Sigmoid colon (tissue), 7 donors: ENCODE data around the gene CHL1. TPM values are rescaled to one million over a fixed set of nuclear protein-coding genes. Genes with fewer than 3 reads are reported as not detected.

Experiments
- DNase-seq: peaks from one replicate; pipeline ENCODE4 v3.0.0-alpha.2; 2019
- H3K27ac ChIP-seq, 4 donors: fragments of 200-600 bp; sonication (generic); one replicate each; pipeline ENCODE4 v1.5.1; 2016 to 2019; ENCODE audit warnings: mild to moderate bottlenecking in 1 of 4
- H3K27me3 ChIP-seq, 3 donors: fragments of 200-600 bp; sonication (generic); one replicate each; pipeline ENCODE4 v1.5.1; 2019; ENCODE audit warnings: mild to moderate bottlenecking in 1 of 3
- H3K36me3 ChIP-seq, 4 donors: fragments of 200-600 bp; sonication (generic); one replicate each; pipeline ENCODE4 v1.5.1; 2016 to 2019
- H3K4me1 ChIP-seq, 4 donors: fragments of 200-600 bp; sonication (generic); one replicate each; pipeline ENCODE4 v1.5.1; 2017 to 2019
- H3K4me3 ChIP-seq, 4 donors: fragments of 200-600 bp; sonication (generic); one replicate each; pipeline ENCODE4 v1.5.1; 2017 to 2019; ENCODE audit warnings: mild to moderate bottlenecking in 2 of 4, moderate library complexity in 1 of 4
- H3K9me3 ChIP-seq, 4 donors: fragments of 200-600 bp in 3 of 4; sonication (generic) in 3 of 4; one replicate each; pipeline versions ENCODE4 v1.5.1 to v1.6.1; 2013 to 2019
- CTCF ChIP-seq, 4 experiments: fragments of 450-650 bp in 3 of 4; fragments of 200-600 bp in 1 of 4; IDR thresholded peaks; one replicate each; pipeline ENCODE4 v1.5.1; 2016 to 2019; ENCODE audit warnings: antibody characterized with exemption in 4 of 4, mild to moderate bottlenecking in 3 of 4, moderate library complexity in 2 of 4
- EP300 ChIP-seq, 4 donors: sonication (generic); formaldehyde crosslinking; IDR thresholded peaks; one replicate each; pipeline ENCODE4 v1.6.1; 2017; ENCODE audit warnings: antibody characterized with exemption in 4 of 4
- POLR2A ChIP-seq, 2 donors: fragments of 450-650 bp; IDR thresholded peaks; one replicate each; pipeline ENCODE4 v1.6.1; 2016; ENCODE audit warnings: antibody characterized with exemption in 2 of 2, mild to moderate bottlenecking in 2 of 2, moderate library complexity in 2 of 2
- POLR2AphosphoS5 ChIP-seq, 4 donors: sonication (generic); formaldehyde crosslinking; IDR thresholded peaks; one replicate each; pipeline ENCODE4 v1.6.1; 2017; ENCODE audit warnings: antibody characterized with exemption in 4 of 4
- WGBS, 2 donors: extraction: QIAGEN DNeasy Blood & Tissue Kit; methylation state at CpG; one replicate each; pipeline ENCODE4 v1.1.7; 2013; 5-methylcytosine and 5-hydroxymethylcytosine counted together
- intact Hi-C: fragments of 100-400 bp; cut with DNase I; formaldehyde crosslinking; loops from one replicate; pipeline ENCODE4 v1.15.1; 2023
- polyA plus RNA-seq, 3 donors: library from polyadenylated mRNA; stranded (reverse); fragments of 200-250 nt; gene quantifications; one replicate each; pipeline ENCODE4 v1.2.3, GENCODE V29; 2013
- total RNA-seq, 4 donors: library from RNA; depleted of rRNA; stranded (reverse); fragments of >200 nt; gene quantifications; one replicate each; pipeline ENCODE4 v1.1.0, GENCODE V29; 2016
- donor health status: healthy with polysubstance abuse.
- donor health status: Bipolar disorder and iron deficiency.
- donor health status: healthy.

The CHL1 gene, protein sequence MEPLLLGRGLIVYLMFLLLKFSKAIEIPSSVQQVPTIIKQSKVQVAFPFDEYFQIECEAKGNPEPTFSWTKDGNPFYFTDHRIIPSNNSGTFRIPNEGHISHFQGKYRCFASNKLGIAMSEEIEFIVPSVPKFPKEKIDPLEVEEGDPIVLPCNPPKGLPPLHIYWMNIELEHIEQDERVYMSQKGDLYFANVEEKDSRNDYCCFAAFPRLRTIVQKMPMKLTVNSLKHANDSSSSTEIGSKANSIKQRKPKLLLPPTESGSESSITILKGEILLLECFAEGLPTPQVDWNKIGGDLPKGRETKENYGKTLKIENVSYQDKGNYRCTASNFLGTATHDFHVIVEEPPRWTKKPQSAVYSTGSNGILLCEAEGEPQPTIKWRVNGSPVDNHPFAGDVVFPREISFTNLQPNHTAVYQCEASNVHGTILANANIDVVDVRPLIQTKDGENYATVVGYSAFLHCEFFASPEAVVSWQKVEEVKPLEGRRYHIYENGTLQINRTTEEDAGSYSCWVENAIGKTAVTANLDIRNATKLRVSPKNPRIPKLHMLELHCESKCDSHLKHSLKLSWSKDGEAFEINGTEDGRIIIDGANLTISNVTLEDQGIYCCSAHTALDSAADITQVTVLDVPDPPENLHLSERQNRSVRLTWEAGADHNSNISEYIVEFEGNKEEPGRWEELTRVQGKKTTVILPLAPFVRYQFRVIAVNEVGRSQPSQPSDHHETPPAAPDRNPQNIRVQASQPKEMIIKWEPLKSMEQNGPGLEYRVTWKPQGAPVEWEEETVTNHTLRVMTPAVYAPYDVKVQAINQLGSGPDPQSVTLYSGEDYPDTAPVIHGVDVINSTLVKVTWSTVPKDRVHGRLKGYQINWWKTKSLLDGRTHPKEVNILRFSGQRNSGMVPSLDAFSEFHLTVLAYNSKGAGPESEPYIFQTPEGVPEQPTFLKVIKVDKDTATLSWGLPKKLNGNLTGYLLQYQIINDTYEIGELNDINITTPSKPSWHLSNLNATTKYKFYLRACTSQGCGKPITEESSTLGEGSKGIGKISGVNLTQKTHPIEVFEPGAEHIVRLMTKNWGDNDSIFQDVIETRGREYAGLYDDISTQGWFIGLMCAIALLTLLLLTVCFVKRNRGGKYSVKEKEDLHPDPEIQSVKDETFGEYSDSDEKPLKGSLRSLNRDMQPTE (N-terminal part only)
- total RNA-seq = 10 to 100 TPM; 29.1 to 86.7 (median 52.6) TPM
- 1 to 10 TPM in 2 of 3 donors, under 1 TPM in 1; 0.46 to 7.0 (median 1.2) TPM for polyA plus RNA-seq

- Histone ChIP-seq H3K9me3 (no peaks in the 10 kb centered on the region), H3K36me3 (no peaks in the 10 kb centered on the region), H3K27ac (peak within 1 kb of the TSS; percentile 51 to 63 (median 54)), H3K4me1 (peaks cover 0 to 23% (median 21%) of the 10 kb centered on the region in 4 donors), H3K4me3 (peak within 1 kb of the TSS; percentile 41 to 58 (median 48)), H3K27me3 (peaks cover 4 to 49% (median 30%) of the 10 kb centered on the region in 3 donors)
- intact Hi-C loops = no loop called here
- 4 to 17% methylated on average over 64 of the region's 64 CpGs for WGBS, 2 donors
- peak; percentile 64 for DNase-seq
- no peak for TF ChIP-seq POLR2A (IDR thresholded peaks at IDR 0.05)
- no peak for TF ChIP-seq EP300 (IDR thresholded peaks at IDR 0.05)
- TF ChIP-seq CTCF (IDR thresholded peaks at IDR 0.05) = no peak
- no peak for TF ChIP-seq POLR2AphosphoS5 (IDR thresholded peaks at IDR 0.05)
These were observed at the start of gene CHL1 for GRCh38 chr3:196311-197148. CHL1 (plus strand) TSS chr3:196763; CDS start chr3:319777, 123,014 bp downstream.

DNA sequence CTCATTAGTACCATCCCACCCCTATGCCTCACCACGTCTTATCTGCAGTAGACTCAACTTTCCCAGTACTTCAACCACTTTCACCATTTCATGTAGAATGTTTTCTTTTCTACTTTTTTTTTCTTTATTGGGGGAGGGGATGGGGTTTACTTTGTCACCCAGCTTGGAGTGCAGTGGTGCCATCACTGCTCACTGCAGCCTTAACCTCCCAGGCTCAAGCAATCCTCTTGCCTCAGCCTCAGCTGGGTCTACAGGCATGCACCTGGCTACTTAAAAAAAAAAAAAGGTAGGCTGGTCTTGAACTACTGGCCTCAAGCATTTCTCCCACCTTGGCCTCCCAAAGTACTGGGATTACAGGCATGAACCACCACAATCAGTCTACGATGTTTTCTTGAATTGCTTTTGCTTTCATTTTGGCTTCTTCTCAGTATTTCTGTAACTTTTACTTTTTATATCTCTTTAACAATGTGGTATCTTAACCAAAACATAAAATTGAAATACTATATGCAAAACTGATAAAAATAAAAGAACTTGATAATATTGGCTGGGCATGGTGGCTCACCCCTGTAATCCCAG lies 44.9 kb upstream of the CHL1 start:
- H3K27ac ChIP-seq = no peak overlapping the region
- DNase-seq = no peak
- no peaks in the 10 kb centered on the region for H3K9me3 ChIP-seq
- intact Hi-C loops = no loop called here
- TF ChIP-seq POLR2AphosphoS5 (IDR thresholded peaks at IDR 0.05) (no peak), CTCF (IDR thresholded peaks at IDR 0.05) (no peak), EP300 (IDR thresholded peaks at IDR 0.05) (no peak), POLR2A (IDR thresholded peaks at IDR 0.05) (no peak)
- no peaks in the 10 kb centered on the region for H3K36me3 ChIP-seq
- no peaks in the 10 kb centered on the region for H3K4me1 ChIP-seq
- no peak overlapping the region for H3K4me3 ChIP-seq
- no peaks in the 10 kb centered on the region for H3K27me3 ChIP-seq
- WGBS, 2 donors = 80 to 89% methylated on average over 2 of the region's 2 CpGs

DNA sequence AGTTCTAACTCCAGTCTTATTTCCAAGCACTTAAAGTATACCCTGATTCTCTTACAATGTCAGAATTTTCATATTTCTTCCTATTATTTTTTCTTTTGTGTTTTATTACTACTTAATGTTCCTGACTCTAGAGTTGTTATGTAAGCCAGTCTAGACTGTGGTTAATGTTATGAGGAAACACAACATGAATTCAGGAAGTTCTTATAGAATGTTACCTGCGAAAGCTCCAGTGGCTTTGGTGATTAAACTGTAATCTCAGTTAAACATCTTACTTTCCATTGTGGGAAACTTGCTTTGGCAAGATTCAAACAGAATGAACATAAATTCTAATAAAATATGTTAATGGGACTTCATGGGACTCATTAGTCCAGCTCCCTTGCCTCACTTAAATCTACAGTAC lies 36.6 kb upstream of the CHL1 start:
- H3K36me3 ChIP-seq = no peaks in the 10 kb centered on the region
- intact Hi-C loops = no loop called here
- whole genome bisulfite sequencing, 2 donors = 50 to 82% methylated on average over 1 of the region's 1 CpG
- TF ChIP-seq POLR2AphosphoS5 (IDR thresholded peaks at IDR 0.05) = no peak
- no peak for TF ChIP-seq POLR2A (IDR thresholded peaks at IDR 0.05)
- no peak for TF ChIP-seq CTCF (IDR thresholded peaks at IDR 0.05)
- no peak for TF ChIP-seq EP300 (IDR thresholded peaks at IDR 0.05)
- no peaks in the 10 kb centered on the region for H3K4me1 ChIP-seq
- H3K4me3 ChIP-seq = no peak overlapping the region
- H3K27me3 ChIP-seq = no peaks in the 10 kb centered on the region
- no peak overlapping the region for H3K27ac ChIP-seq
- no peaks in the 10 kb centered on the region for H3K9me3 ChIP-seq
- DNase-seq = no peak

DNA sequence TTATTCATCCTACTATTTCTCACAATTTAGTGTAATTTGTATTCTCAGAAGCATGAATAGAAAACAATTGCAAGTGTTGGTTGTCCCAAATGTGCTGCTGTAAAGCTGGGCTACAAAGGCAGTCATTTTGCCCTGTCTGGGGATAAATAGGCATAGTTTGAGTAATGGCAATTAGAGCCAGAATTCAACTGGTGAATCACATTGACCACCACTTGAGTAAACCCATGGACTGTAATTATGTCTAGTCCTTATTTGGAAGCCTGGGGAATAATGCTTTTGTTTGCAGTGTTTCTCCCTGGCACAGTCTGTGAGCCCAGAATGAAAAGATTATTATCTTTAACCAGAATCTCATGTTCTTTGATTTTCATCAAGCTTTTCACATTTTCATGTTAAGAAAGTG lies 30.5 kb upstream of the CHL1 start:
- Histone ChIP-seq H3K36me3 (no peaks in the 10 kb centered on the region), H3K9me3 (no peaks in the 10 kb centered on the region), H3K27ac (no peak overlapping the region), H3K4me3 (no peak overlapping the region), H3K4me1 (no peaks in the 10 kb centered on the region), H3K27me3 (no peaks in the 10 kb centered on the region)
- no peak for TF ChIP-seq POLR2AphosphoS5 (IDR thresholded peaks at IDR 0.05)
- no peak for TF ChIP-seq POLR2A (IDR thresholded peaks at IDR 0.05)
- no peak for TF ChIP-seq EP300 (IDR thresholded peaks at IDR 0.05)
- no peak for TF ChIP-seq CTCF (IDR thresholded peaks at IDR 0.05)
- intact Hi-C loops = no loop called here
- DNase-seq = no peak
